GM12873 (cell line): ENCODE measurements around the gene CBLB.

Experiments
- TF ChIP-seq, protein P1 (sequence below): IDR thresholded peaks from 2 replicates; pipeline ENCODE4 v1.5.1; 2012; ENCODE audit warnings: low read depth, mild to moderate bottlenecking, moderate library complexity, low read length, control low read depth; ENCODE audit not compliant: insufficient read depth; ENCODE audit errors: missing control alignments

The CBLB gene

DNA sequence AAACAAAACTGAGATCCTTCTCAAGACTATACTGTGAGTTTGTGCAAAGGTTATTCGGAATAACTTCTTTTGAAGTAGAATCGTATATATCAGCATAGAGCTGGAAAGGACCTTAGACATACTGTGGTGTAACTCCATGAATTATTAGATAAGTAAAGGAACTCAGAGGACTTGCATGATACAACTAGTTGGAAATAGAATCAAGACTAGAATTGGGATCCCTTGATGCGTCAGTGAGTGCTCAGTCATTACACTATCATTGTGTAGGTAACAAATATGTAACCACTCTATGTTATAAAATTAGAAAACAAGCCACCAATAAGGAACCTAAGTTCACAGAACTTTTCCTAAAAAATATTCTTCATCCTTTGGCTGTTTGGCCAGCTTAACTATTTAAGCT lies 61.1 kb downstream of the CBLB start:
- TF ChIP-seq, protein P1, sequence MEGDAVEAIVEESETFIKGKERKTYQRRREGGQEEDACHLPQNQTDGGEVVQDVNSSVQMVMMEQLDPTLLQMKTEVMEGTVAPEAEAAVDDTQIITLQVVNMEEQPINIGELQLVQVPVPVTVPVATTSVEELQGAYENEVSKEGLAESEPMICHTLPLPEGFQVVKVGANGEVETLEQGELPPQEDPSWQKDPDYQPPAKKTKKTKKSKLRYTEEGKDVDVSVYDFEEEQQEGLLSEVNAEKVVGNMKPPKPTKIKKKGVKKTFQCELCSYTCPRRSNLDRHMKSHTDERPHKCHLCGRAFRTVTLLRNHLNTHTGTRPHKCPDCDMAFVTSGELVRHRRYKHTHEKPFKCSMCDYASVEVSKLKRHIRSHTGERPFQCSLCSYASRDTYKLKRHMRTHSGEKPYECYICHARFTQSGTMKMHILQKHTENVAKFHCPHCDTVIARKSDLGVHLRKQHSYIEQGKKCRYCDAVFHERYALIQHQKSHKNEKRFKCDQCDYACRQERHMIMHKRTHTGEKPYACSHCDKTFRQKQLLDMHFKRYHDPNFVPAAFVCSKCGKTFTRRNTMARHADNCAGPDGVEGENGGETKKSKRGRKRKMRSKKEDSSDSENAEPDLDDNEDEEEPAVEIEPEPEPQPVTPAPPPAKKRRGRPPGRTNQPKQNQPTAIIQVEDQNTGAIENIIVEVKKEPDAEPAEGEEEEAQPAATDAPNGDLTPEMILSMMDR = no peak

DNA sequence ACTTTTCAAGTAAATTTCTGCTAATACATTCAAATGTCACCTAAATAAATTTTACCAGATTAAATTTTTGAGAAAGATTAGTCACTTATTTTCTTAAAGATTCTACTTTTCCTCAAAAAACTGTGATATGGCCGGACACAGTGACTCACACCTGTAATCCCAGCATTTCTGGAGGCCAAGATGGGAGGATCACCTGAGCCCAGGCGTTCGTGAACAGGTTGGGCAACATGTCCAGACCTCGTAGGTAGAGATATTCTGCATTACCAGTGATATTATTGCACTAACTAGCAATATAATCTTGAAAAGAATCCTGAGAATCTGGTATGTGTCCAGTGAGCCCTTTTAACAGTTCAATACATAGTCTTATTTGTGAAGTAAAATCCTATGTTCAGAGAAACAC lies 61.7 kb downstream of the CBLB start:
- TF ChIP-seq, protein P1 = no peak

DNA sequence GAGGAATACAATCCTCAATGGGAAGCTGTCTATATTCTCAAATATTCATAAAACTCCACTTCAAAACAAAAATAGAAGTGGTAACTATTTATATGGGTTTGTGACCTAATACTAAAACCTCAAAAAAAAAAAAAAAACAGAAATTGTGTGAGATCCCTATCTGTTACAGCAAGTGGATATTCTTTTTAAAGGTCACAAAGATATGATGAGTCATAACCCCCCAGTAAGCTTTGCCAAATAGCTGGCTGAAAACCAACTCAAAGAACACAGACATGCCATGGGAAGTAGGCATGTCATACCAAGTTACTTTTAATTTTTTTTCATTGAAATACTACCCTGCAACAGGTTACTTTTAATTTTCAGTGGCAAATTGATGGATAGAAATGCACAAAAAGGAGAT lies 62.5 kb downstream of the CBLB start:
- TF ChIP-seq, protein P1 = no peak

DNA sequence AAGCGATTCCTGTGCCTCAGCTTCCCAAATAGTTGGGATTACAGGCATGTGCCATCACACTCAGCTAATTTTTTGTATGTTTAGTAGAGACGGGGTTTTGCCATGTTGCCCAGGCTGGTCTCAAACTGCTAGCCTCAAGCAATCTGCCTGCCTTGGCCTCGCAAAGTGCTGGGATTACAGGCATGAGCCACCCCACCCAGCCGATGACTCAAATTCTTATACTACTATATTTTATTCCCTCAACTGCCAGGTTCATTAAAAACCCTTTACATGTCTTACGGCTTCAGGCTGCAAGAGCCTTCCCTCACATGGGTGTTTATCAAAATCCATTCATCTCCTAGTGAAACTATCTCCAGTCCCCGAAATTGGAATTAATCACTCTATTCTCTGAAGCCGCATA lies 63.4 kb downstream of the CBLB start:
- TF ChIP-seq, protein P1 = no peak

DNA sequence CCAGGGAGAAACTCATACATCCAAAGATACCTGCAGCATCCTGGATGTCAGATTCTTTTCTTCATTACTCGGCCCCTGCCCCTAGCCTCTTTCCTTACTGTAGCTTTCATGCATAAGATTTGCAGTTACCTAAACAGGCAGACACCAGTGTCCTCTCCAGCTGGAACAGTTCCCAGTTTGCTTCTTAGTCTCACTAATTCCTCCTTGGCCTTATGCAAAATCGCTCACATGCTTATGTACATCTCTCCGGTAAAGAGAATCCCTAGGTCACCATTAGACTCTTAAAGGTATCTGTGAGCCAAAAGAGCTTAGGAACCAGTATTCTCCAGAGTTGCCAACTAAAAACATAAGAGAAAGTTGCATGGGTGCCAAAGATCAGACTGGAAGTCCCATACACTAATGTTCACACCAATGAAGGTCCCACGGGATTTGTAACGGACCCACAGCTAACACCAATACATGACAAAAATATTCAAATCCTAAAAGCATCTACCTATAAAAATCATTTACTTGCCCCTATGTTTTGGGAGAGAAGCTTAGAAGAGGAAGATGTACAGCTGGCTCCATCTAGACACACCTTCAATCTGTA lies 66.6 kb downstream of the CBLB start:
- TF ChIP-seq, protein P1 = no peak

DNA sequence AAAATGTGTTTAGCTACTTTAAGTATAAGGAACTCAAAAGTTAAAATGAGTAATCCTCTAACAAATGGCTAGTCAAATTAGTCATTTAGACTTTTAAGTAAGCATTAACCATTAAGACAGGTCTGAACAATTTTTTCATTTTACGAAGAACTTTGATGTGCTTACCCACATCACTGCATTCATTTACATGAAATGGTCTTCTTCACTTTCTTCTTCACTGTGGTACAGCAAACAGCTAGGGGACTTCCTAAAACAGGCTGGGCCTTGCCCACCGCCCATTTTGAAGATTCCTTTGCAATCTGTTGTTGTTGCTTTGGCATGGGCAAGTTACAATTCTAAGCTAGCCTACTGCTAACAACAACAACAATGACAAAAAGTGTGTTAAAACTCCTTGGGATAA lies 67.4 kb downstream of the CBLB start:
- TF ChIP-seq, protein P1 = no peak

DNA sequence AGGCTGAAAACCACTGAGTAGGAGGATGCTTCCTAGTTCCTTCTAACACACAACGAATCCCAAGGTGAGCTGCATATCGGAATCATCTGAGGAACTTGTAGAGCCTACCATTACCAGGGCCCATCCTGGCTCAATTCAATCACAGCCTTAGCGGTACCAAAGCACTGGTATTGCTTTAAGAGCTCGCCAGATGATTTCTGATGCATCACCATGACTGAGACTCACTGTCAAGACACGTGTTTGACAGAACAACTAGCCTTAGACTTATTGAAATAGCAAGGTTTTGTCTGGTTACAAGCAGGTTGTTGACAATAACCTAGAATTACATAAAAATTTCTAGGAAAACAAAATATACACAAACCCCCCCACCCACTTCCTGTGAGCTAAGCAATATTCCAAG lies 68.5 kb downstream of the CBLB start:
- TF ChIP-seq, protein P1 = no peak

DNA sequence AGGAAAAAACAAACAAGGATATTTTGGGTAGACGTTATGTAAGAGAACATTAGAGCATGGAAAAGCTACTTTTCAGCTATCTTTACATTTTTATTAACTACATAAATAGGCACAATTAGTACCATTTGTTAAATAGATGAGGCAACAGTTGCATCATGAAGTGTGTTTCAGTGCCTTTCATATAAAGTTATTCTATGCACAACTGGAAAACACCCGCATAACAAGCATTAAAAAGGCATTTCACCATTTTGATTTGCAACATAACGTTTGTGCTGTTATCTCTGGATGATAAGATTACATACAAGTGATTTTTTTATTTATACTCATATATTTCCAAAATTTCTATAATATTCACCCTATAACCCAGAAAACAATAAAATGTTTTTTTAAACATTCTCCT lies 69.5 kb downstream of the CBLB start:
- TF ChIP-seq, protein P1 = no peak
